Brain microvascular endothelial cell (primary cell): Measurements from ENCODE around the gene CDK5.

ENCODE experiments used
- DNase-seq: peaks from one replicate; pipeline ENCODE4 v3.0.0-alpha.2; 2020
- H3K27ac ChIP-seq: fragments of 250-450 bp; sonication (Bioruptor Pico); 2 replicates; pipeline ENCODE4 v1.5.1; 2020; ENCODE audit warnings: mild to moderate bottlenecking, moderate library complexity
- H3K27me3 ChIP-seq: fragments of 250-450 bp; sonication (Bioruptor Pico); replicated peaks from 2 replicates; pipeline ENCODE4 v1.5.1; 2020; ENCODE audit warnings: mild to moderate bottlenecking
- H3K36me3 ChIP-seq: fragments of 250-450 bp; sonication (Bioruptor Pico); replicated peaks from 2 replicates; pipeline ENCODE4 v1.5.1; 2020; ENCODE audit warnings: mild to moderate bottlenecking
- H3K4me3 ChIP-seq: 2 replicates; pipeline ENCODE4 v1.5.1; 2011; ENCODE audit warnings: low read depth, mild to moderate bottlenecking, control low read depth, low read length, moderate library complexity
- CTCF ChIP-seq: IDR thresholded peaks from 2 replicates; pipeline ENCODE4 v1.5.1; 2011; ENCODE audit warnings: low read depth, mild to moderate bottlenecking, moderate library complexity, low read length, control low read depth, inconsistent platforms; ENCODE audit errors: missing control alignments
- in situ Hi-C: cut with HindIII; loops from 2 replicates; pipeline ENCODE4 v1.10.0; 2017; ENCODE audit warnings: low sequenced_read_pairs, low pct_ligation_motif_present

Gene CDK5

GRCh38 chr7:151057506-151057988 is at the start of gene CDK5:
TSS of gene CDK5 (minus strand) at chr7:151057897. CDS start at chr7:151057848, 49 bp downstream.
- H3K27me3 ChIP-seq, result no peaks in the 10 kb centered on the region
- in situ Hi-C loops, result no loop called here
- peak within 1 kb of the TSS; percentile 92 for H3K27ac ChIP-seq
- no peak for DNase-seq
- TF ChIP-seq CTCF, result no peak
- H3K4me3 ChIP-seq, result peak within 1 kb of the TSS; percentile 76
- peaks cover 3% of the 10 kb centered on the region for H3K36me3 ChIP-seq

GRCh38 chr7:151104411-151105235 is 46.9 kb upstream of the CDK5 start:
- TF ChIP-seq CTCF, result no peak
- Histone ChIP-seq H3K27ac (peak overlapping the region; percentile 21), H3K36me3 (no peaks in the 10 kb centered on the region), H3K27me3 (no peaks in the 10 kb centered on the region), H3K4me3 (no peak overlapping the region)
- in situ Hi-C loops, result no loop called here
- peak; percentile 84 for DNase-seq

DNA sequence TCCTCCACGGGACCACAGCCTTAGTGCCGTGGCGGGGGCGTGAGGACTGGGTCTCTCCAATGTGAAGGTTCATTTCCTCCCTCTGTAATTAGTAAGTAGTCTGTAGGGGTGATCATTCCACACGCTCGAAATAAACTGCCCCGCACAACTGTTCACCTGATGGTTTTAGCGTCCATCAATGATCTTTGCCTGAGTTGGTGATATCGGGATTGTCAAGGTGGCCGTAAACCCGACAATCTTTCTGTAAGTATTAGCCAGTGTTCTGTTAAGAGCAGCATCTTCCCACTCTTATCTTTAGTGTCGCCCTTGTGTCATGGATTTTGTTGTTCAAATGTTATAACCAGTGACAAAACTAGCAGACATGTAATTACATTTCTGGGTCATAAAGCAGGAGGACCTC is 46.3 kb upstream of the CDK5 start:
- no peak for TF ChIP-seq CTCF
- Histone ChIP-seq H3K27me3 (no peaks in the 10 kb centered on the region), H3K27ac (no peak overlapping the region), H3K4me3 (no peak overlapping the region), H3K36me3 (no peaks in the 10 kb centered on the region)
- in situ Hi-C loops, result no loop called here
- no peak for DNase-seq

GRCh38 chr7:151102991-151103390 is 45.3 kb upstream of the CDK5 start:
- Histone ChIP-seq H3K27me3 (no peaks in the 10 kb centered on the region), H3K27ac (no peak overlapping the region), H3K36me3 (no peaks in the 10 kb centered on the region), H3K4me3 (no peak overlapping the region)
- DNase-seq, result no peak
- TF ChIP-seq CTCF, result no peak
- in situ Hi-C loops, result no loop called here

DNA sequence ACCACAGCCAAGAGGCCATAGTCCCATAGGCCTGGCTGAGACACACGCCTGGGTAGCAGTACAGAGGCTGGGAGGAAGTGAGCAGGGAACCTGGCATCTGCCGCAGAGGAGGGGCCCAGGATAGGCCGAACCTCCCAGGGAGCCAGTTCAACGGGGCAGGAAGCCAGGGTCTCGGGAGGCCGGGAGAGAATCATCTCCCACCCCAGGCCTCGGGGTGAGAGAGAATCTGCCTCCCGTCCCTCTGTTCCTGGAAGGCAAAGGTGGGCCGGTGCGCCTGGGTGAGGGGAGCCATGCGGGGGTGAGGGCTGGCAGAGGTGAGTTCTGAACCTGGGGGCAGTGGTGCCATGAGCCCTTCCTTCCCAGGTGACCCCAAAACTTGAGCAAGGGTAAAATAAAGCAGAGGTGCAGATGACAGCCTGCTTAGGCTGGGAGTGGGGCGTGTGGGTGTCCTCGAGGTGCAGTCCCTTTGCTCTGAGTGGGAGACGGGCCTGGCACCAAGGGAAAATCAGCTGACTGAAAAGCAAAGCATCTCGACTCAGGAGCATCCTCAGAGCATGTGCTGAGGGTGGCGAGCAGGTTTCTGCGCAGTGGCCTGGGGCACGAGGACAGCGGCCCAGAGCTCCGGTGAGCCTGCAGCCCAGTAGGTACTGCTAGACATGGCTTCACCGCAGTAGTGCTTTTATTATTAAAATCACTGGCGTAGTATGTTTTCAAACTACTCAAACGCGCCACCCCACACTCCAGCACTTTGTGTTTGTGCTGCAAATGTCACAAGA is 44.1 kb upstream of the CDK5 start:
- no peak for TF ChIP-seq CTCF
- Histone ChIP-seq H3K27me3 (no peaks in the 10 kb centered on the region), H3K36me3 (no peaks in the 10 kb centered on the region), H3K27ac (no peak overlapping the region), H3K4me3 (no peak overlapping the region)
- in situ Hi-C loops, result no loop called here
- no peak for DNase-seq
